VCaP (cell line): ENCODE data around the gene MSH3.
"Not testable (repeated sequence)": the region's sequence is repeated elsewhere in the genome, so short reads cannot be mapped to it uniquely, and the experiment has no call there.

Experiments used
- H3K27ac ChIP-seq: fragments of 450-650 bp; 2 replicates; pipeline ENCODE4 v1.5.1; 2017
- CTCF ChIP-seq: fragments of 450-650 bp; conservative IDR thresholded peaks from 2 replicates; pipeline ENCODE4 v1.5.1; 2017; ENCODE audit warnings: mild to moderate bottlenecking, moderate library complexity

Gene MSH3

GRCh38 chr5:80739057-80739456, 84.6 kb downstream of the MSH3 start:
- H3K27ac ChIP-seq = no peak overlapping the region
- no peak for TF ChIP-seq CTCF

- no peak for TF ChIP-seq CTCF
- H3K27ac ChIP-seq = no peak overlapping the region
Observed at GRCh38 chr5:80739496-80739895, 85.0 kb downstream of the MSH3 start.

- H3K27ac ChIP-seq = no peak overlapping the region
- TF ChIP-seq CTCF = no peak
Observed at GRCh38 chr5:80739898-80740297, 85.4 kb downstream of the MSH3 start.

- H3K27ac ChIP-seq = not testable (repeated sequence)
Observed at GRCh38 chr5:80740488-80740887, 86.0 kb downstream of the MSH3 start.

- no peak overlapping the region for H3K27ac ChIP-seq
- TF ChIP-seq CTCF = no peak
Observed at GRCh38 chr5:80740999-80741398, 86.5 kb downstream of the MSH3 start.

GRCh38 chr5:80744149-80744548, 89.7 kb downstream of the MSH3 start:
- H3K27ac ChIP-seq = no peak overlapping the region
- no peak for TF ChIP-seq CTCF

- H3K27ac ChIP-seq = no peak overlapping the region
- no peak for TF ChIP-seq CTCF
Observed at GRCh38 chr5:80745490-80745889, 91.0 kb downstream of the MSH3 start.

GRCh38 chr5:80747922-80748321, 93.5 kb downstream of the MSH3 start:
- TF ChIP-seq CTCF = no peak

More at GRCh38 chr5:80747922-80748321, 93.5 kb downstream of the MSH3 start:
- no peak overlapping the region for H3K27ac ChIP-seq
